Measurements from ENCODE around the gene LNX1.
"Not testable (repeated sequence)": the region's sequence is repeated elsewhere in the genome, so short reads cannot be mapped to it uniquely, and the experiment has no call there.

LNX1 gene

GRCh38 chr4:53490965-53491622, 100.2 kb downstream of the LNX1 start:
- no peak for DNase-seq

GRCh38 chr4:53490161-53490956, 100.9 kb downstream of the LNX1 start:
- DNase-seq, result no peak

GRCh38 chr4:53489279-53489889, 101.9 kb downstream of the LNX1 start:
- no peak for DNase-seq

- no peak for DNase-seq
Observed at GRCh38 chr4:53487766-53488165, 103.5 kb downstream of the LNX1 start.

- no peak for DNase-seq
Observed at GRCh38 chr4:53485658-53486040, 105.6 kb downstream of the LNX1 start.

- no peak for DNase-seq
Observed at GRCh38 chr4:53484911-53485657, 106.2 kb downstream of the LNX1 start.

- DNase-seq, result no peak
Observed at GRCh38 chr4:53483250-53483649, 108.0 kb downstream of the LNX1 start.

- DNase-seq, result no peak
Observed at GRCh38 chr4:53481586-53481985, 109.7 kb downstream of the LNX1 start.

GRCh38 chr4:53480909-53481308, 110.4 kb downstream of the LNX1 start:
- DNase-seq, result no peak

GRCh38 chr4:53479736-53480525, 111.4 kb downstream of the LNX1 start:
- DNase-seq, result no peak

GRCh38 chr4:53478671-53479456, 112.4 kb downstream of the LNX1 start:
- DNase-seq, result no peak

- no peak for DNase-seq
Observed at GRCh38 chr4:53477636-53478035, 113.7 kb downstream of the LNX1 start.

- DNase-seq, result no peak
Observed at GRCh38 chr4:53477038-53477565, 114.2 kb downstream of the LNX1 start.

- no peak for DNase-seq
Observed at GRCh38 chr4:53476232-53477037, 114.9 kb downstream of the LNX1 start.

GRCh38 chr4:53466576-53466975, 124.7 kb downstream of the LNX1 start:
- not testable (repeated sequence) for DNase-seq

- no peak for DNase-seq
Observed at GRCh38 chr4:53465891-53466290, 125.4 kb downstream of the LNX1 start.

- no peak for DNase-seq
Observed at GRCh38 chr4:53465281-53465680, 126.0 kb downstream of the LNX1 start.

GRCh38 chr4:53463340-53463739, 127.9 kb downstream of the LNX1 start:
- DNase-seq, result no peak

- no peak for DNase-seq
Observed at GRCh38 chr4:53461244-53461643, 130.0 kb downstream of the LNX1 start.

GRCh38 chr4:53459548-53459947, 131.7 kb downstream of the LNX1 start:
- no peak for DNase-seq
